Measurements from ENCODE around the gene LARP7. TPM values are rescaled to one million over a fixed set of nuclear protein-coding genes. Genes with fewer than 3 reads are reported as not detected.

The LARP7 gene
- total RNA-seq (10 to 100 TPM; 24.9 to 75.5 TPM), polyA plus RNA-seq (10 to 100 TPM; 29.3 to 42.7 TPM)
- long read RNA-seq, donor 1, partial matches to known transcripts, result 45 of 54 reads
- long read RNA-seq, donor 1, other reads (novel, unspliced or antisense), result 0 of 54 reads
- long read RNA-seq, donor 2, partial matches to known transcripts, result 20 of 24 reads
- long read RNA-seq, donor 2, other reads (novel, unspliced or antisense), result 0 of 24 reads
- long read RNA-seq, donor 3, partial matches to known transcripts, result 26 of 32 reads
- long read RNA-seq, donor 3, other reads (novel, unspliced or antisense), result 0 of 32 reads
- long read RNA-seq, donor 4, partial matches to known transcripts, result 29 of 31 reads
- long read RNA-seq, donor 4, other reads (novel, unspliced or antisense), result 0 of 31 reads
- long read RNA-seq, donor 5, partial matches to known transcripts, result 58 of 67 reads
- long read RNA-seq, donor 5, other reads (novel, unspliced or antisense), result 0 of 67 reads

DNA sequence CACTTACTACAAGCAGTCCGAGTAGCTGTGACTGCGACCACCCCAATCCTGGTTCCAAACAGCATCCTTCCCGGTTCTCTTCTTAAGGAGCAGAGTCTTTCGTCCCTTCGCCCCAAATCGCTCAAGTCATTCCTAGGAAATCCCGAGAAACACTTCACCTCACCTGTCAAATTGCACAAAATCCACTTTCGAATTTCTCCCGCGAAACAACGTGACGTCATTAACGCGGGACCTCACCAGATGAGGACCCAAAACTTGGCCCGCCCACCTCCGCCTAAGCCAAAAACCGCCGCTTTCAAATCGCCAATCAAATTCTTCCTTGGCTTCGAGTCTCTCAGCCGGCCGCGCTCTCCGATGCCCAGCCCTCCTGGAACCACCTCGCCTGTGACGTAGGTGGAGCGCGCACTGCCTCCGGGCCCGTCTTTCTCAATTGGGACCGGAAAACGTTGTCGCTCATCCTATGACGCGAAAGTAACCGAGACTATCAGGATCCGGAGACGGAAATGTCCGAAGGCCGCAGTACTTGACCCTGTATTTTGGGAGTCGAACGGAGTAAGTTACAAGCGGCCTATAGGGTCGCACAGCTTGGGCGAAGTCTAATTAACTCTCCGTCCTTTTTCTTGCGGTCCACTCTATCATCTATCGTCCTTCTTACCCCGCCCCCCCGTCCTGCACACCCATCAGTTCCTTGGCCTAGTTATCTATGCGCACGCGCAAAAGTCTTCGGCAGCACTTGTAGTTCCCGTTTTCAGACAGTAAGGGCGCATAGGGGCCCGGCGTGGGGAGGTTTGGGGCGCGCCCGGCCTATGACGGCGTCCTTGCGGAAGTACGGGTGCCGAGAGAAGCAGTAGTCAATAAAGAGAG, at the start of gene LARP7, which contains the start of gene ZGRF1:
TSS of gene LARP7 (plus strand) at position 456 of the 864 bp plus-strand sequence. CDS start 7,527 bp downstream, outside the sequence.
TSS of gene ZGRF1 (minus strand) at position 222 of the 864 bp plus-strand sequence. CDS start 3,733 bp downstream, outside the sequence.
- Histone ChIP-seq H3K36me3 (ENCODE audit: control insufficient read depth in 4 of 4, insufficient read depth in 4 of 4, low read length in 4 of 4) (peaks cover 0 to 4% (median under 1%) of the 10 kb centered on the region in 4 donors), H3K9ac (ENCODE audit: insufficient read depth in 1 of 2, low read length in 2 of 2) (peak within 1 kb of the TSS; percentile 86 to 96), H3K4me1 (ENCODE audit: control insufficient read depth in 5 of 5, insufficient read depth in 5 of 5, low read length in 5 of 5) (peaks cover 2 to 16% (median 8%) of the 10 kb centered on the region in 5 donors), H3K27ac (ENCODE audit: low read depth in 1 of 2, low read length in 1 of 2) (peak within 1 kb of the TSS; percentile 93 to 94), H3K27me3 (ENCODE audit: control insufficient read depth in 3 of 3, insufficient read depth in 3 of 3, low read length in 2 of 3) (no peaks in the 10 kb centered on the region), H3K9me3 (ENCODE audit: control insufficient read depth in 4 of 4, insufficient read depth in 3 of 4, low read length in 3 of 4) (no peaks in the 10 kb centered on the region), H3K4me3 (peak within 1 kb of the TSS; percentile 63)
- ATAC-seq (ENCODE audit: insufficient read depth, low FRiP score), result peak; percentile 97
- 0% methylated on average over 66 of the region's 66 CpGs for WGBS, 2 donors
- DNase-seq, result peak; percentile 100
- TF ChIP-seq, protein P1, sequence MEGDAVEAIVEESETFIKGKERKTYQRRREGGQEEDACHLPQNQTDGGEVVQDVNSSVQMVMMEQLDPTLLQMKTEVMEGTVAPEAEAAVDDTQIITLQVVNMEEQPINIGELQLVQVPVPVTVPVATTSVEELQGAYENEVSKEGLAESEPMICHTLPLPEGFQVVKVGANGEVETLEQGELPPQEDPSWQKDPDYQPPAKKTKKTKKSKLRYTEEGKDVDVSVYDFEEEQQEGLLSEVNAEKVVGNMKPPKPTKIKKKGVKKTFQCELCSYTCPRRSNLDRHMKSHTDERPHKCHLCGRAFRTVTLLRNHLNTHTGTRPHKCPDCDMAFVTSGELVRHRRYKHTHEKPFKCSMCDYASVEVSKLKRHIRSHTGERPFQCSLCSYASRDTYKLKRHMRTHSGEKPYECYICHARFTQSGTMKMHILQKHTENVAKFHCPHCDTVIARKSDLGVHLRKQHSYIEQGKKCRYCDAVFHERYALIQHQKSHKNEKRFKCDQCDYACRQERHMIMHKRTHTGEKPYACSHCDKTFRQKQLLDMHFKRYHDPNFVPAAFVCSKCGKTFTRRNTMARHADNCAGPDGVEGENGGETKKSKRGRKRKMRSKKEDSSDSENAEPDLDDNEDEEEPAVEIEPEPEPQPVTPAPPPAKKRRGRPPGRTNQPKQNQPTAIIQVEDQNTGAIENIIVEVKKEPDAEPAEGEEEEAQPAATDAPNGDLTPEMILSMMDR (IDR thresholded peaks at IDR 0.05; ENCODE audit: control extremely low read depth, extremely low read depth), result peak; percentile 75

DNA sequence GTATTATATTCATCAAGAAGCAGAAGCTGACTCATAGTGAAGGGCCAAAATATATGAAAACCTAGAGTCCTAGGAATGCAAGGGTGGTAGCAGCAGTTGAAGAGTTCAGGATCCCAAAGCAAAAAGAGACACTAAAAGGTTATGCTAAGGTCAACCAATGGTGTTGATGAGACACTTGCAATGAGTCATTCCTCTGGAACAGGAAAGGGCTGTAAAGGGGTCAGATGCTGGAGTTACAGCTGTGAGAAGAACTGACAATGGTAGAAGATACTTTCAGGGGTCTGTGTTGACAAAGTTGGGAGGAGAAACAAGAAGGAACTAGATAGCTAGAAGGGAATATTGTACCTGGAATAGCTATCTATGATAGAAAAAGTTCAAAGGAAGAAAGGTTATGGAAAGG, 47.7 kb upstream of the LARP7 start:
- Histone ChIP-seq H3K4me1 (ENCODE audit: control insufficient read depth in 5 of 5, insufficient read depth in 5 of 5, low read length in 5 of 5) (no peaks in the 10 kb centered on the region), H3K27me3 (ENCODE audit: control insufficient read depth in 3 of 3, insufficient read depth in 3 of 3, low read length in 2 of 3) (no peaks in the 10 kb centered on the region), H3K4me3 (no peak overlapping the region), H3K36me3 (ENCODE audit: control insufficient read depth in 4 of 4, insufficient read depth in 4 of 4, low read length in 4 of 4) (peaks cover 0 to 5% (median 2%) of the 10 kb centered on the region in 4 donors), H3K27ac (ENCODE audit: low read depth in 1 of 2, low read length in 1 of 2) (no peak overlapping the region), H3K9ac (ENCODE audit: insufficient read depth in 1 of 2, low read length in 2 of 2) (no peak overlapping the region), H3K9me3 (ENCODE audit: control insufficient read depth in 4 of 4, insufficient read depth in 3 of 4, low read length in 3 of 4) (no peaks in the 10 kb centered on the region)
- TF ChIP-seq, protein P1 (IDR thresholded peaks at IDR 0.05; ENCODE audit: control extremely low read depth, extremely low read depth), result no peak
- DNase-seq (no peak), ATAC-seq (ENCODE audit: insufficient read depth, low FRiP score) (no peak)

DNA sequence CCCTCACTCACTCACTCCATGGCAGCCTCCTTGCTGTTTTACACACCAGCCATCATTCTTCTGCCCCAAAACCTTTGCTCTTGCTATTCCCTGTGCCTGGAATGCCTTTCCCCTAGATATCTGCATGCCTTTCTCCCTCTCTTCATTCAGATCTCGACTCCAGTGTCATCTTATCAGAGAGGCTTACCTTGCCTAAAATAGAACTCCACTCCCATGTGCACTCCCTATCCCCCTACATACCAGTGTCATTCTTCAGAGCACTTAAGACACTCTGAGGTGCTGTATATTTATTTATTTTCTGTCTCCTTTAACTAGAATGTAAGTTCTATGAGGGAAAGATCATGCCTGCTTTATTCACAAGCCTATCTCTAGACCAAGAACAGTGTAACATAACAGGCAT, 45.4 kb upstream of the LARP7 start:
- H3K9me3 ChIP-seq (ENCODE audit: control insufficient read depth in 4 of 4, insufficient read depth in 3 of 4, low read length in 3 of 4), result no peaks in the 10 kb centered on the region
- H3K27me3 ChIP-seq (ENCODE audit: control insufficient read depth in 3 of 3, insufficient read depth in 3 of 3, low read length in 2 of 3), result no peaks in the 10 kb centered on the region
- H3K4me3 ChIP-seq, result no peak overlapping the region
- H3K4me1 ChIP-seq (ENCODE audit: control insufficient read depth in 5 of 5, insufficient read depth in 5 of 5, low read length in 5 of 5), result no peaks in the 10 kb centered on the region
- no peak overlapping the region for H3K27ac ChIP-seq (ENCODE audit: low read depth in 1 of 2, low read length in 1 of 2)
- H3K9ac ChIP-seq (ENCODE audit: insufficient read depth in 1 of 2, low read length in 2 of 2), result no peak overlapping the region
- no peak for DNase-seq
- WGBS, 2 donors, result 36 to 57% methylated on average over 1 of the region's 1 CpG
- no peak for ATAC-seq (ENCODE audit: insufficient read depth, low FRiP score)
- TF ChIP-seq, protein P1 (IDR thresholded peaks at IDR 0.05; ENCODE audit: control extremely low read depth, extremely low read depth), result no peak
- H3K36me3 ChIP-seq (ENCODE audit: control insufficient read depth in 4 of 4, insufficient read depth in 4 of 4, low read length in 4 of 4), result peaks cover 0 to 5% (median 2%) of the 10 kb centered on the region in 4 donors
